ENCODE results near the gene ZRSR2. TPM values are rescaled to one million over a fixed set of nuclear protein-coding genes. Genes with fewer than 3 reads are reported as not detected.

The ZRSR2 gene
- total and polyA plus RNA-seq, 9 of the 15 experiments (the other 6 are each of a cell fraction or from before 2014, with no cell fraction given) = 3.5 to 19.5 (median 8.6) TPM

GRCh38 chrX:15854080-15854655 lies 63.9 kb downstream of the ZRSR2 start (continued):
- peak; percentile 39 for TF ChIP-seq CCNT2 (IDR thresholded peaks at IDR 0.05; ENCODE audit: borderline replicate concordance, extremely low read depth, insufficient read length, low read depth, low read length)
- 0 out of 2 replicates have a peak, but pooled peaks have one; percentile 26 for TF ChIP-seq CREM (IDR thresholded peaks at IDR 0.05; ENCODE audit: low read depth)
- TF ChIP-seq KAT7 (CRISPR knock-in tag; IDR thresholded peaks at IDR 0.05; ENCODE audit: borderline replicate concordance) = peak; percentile 74; the same call in 1 of the 2 replicates
- peak in 2 of 3 experiments; percentile 67 to 71 for TF ChIP-seq YY1 (IDR thresholded peaks at IDR 0.05; ENCODE audit: borderline replicate concordance in 1 of 3, control insufficient read depth in 1 of 3, extremely low read depth in 1 of 3, insufficient read depth in 3 of 3, insufficient read length in 1 of 3, insufficient replicate concordance in 2 of 3, low read depth in 1 of 3, low read length in 2 of 3)
- TF ChIP-seq E2F6 (IDR thresholded peaks at IDR 0.05; ENCODE audit: borderline replicate concordance in 1 of 2, extremely low read depth in 1 of 2, insufficient read depth in 1 of 2, insufficient read length in 1 of 2, low read depth in 1 of 2, low read length in 1 of 2, poor library complexity in 1 of 2, severe bottlenecking in 1 of 2) = peak in 1 of 2 experiments; percentile 37
- TF ChIP-seq PBX2 (CRISPR knock-in tag; IDR thresholded peaks at IDR 0.05; ENCODE audit: low read depth) = 0 out of 2 replicates have a peak, but pooled peaks have one; percentile 21
- 0 out of 2 replicates have a peak, but pooled peaks have one; percentile 33 for TF ChIP-seq PBX2 (tag; conservative IDR thresholded peaks at IDR 0.05; ENCODE audit: low read depth)
- peak; percentile 43 for TF ChIP-seq L3MBTL2 (IDR thresholded peaks at IDR 0.05)
- TF ChIP-seq, protein P1, sequence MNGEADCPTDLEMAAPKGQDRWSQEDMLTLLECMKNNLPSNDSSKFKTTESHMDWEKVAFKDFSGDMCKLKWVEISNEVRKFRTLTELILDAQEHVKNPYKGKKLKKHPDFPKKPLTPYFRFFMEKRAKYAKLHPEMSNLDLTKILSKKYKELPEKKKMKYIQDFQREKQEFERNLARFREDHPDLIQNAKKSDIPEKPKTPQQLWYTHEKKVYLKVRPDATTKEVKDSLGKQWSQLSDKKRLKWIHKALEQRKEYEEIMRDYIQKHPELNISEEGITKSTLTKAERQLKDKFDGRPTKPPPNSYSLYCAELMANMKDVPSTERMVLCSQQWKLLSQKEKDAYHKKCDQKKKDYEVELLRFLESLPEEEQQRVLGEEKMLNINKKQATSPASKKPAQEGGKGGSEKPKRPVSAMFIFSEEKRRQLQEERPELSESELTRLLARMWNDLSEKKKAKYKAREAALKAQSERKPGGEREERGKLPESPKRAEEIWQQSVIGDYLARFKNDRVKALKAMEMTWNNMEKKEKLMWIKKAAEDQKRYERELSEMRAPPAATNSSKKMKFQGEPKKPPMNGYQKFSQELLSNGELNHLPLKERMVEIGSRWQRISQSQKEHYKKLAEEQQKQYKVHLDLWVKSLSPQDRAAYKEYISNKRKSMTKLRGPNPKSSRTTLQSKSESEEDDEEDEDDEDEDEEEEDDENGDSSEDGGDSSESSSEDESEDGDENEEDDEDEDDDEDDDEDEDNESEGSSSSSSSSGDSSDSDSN (IDR thresholded peaks at IDR 0.05; ENCODE audit: borderline replicate concordance in 1 of 2, low read depth in 2 of 2, low read length in 2 of 2) = peak in 1 of 2 experiments; percentile 56; a peak in 1 of 4 replicates
- 0 out of 2 replicates have a peak, but pooled peaks have one; percentile 31 for TF ChIP-seq SAFB (IDR thresholded peaks at IDR 0.05; ENCODE audit: borderline replicate concordance, low read depth, low read length)
- TF ChIP-seq, protein P2, sequence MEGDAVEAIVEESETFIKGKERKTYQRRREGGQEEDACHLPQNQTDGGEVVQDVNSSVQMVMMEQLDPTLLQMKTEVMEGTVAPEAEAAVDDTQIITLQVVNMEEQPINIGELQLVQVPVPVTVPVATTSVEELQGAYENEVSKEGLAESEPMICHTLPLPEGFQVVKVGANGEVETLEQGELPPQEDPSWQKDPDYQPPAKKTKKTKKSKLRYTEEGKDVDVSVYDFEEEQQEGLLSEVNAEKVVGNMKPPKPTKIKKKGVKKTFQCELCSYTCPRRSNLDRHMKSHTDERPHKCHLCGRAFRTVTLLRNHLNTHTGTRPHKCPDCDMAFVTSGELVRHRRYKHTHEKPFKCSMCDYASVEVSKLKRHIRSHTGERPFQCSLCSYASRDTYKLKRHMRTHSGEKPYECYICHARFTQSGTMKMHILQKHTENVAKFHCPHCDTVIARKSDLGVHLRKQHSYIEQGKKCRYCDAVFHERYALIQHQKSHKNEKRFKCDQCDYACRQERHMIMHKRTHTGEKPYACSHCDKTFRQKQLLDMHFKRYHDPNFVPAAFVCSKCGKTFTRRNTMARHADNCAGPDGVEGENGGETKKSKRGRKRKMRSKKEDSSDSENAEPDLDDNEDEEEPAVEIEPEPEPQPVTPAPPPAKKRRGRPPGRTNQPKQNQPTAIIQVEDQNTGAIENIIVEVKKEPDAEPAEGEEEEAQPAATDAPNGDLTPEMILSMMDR (IDR thresholded peaks at IDR 0.05 in 2 of 3, conservative IDR thresholded peaks at IDR 0.05 in 1 of 3; ENCODE audit: insufficient read depth in 2 of 3, low read depth in 1 of 3, low read length in 3 of 3) = peak in 2 of 3 experiments; percentile 50 to 53; a peak in 5 of 6 replicates
- peak in 1 of 2 experiments; percentile 18; a peak in 1 of 4 replicates for TF ChIP-seq NONO (IDR thresholded peaks at IDR 0.05; ENCODE audit: low read depth in 2 of 2, low read length in 1 of 2)
- TF ChIP-seq ETS2 (tag; IDR thresholded peaks at IDR 0.05; ENCODE audit: borderline replicate concordance, poor library complexity, severe bottlenecking) = no peak
- no peak for TF ChIP-seq TCF3 (CRISPR knock-in tag; IDR thresholded peaks at IDR 0.05)
- TF ChIP-seq MAZ (CRISPR knock-in tag; conservative IDR thresholded peaks at IDR 0.05 in 1 of 2, IDR thresholded peaks at IDR 0.05 in 1 of 2) = peak; percentile 42 to 61
